Measurements from ENCODE around the gene FAM167B.
"Not testable (repeated sequence)": the region's sequence is repeated elsewhere in the genome, so short reads cannot be mapped to it uniquely, and the experiment has no call there.

FAM167B gene

DNA sequence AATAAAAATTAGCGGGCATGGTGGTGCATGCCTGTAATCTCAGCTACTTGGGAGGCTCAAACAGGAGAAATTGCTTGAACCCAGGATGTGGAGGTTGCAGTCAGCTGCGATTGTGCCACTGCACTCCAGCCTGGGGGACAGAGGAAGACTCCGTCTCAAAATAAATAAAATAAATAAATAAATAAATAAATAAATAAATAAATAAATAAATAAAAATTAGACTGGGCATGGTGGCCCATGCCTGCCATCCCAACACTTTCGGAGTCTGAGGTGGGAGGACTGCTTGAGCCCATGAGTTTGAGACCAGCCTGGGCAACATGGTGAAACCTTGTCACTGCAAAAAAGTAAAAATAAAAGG is 16.2 kb downstream of the FAM167B start:
- DNase-seq (ENCODE audit: low read depth): not testable (repeated sequence)

- no peak for DNase-seq (ENCODE audit: low read depth)
These were observed 16.7 kb downstream of the FAM167B start for GRCh38 chr1:32263744-32264143.

GRCh38 chr1:32265846-32266245 is 18.8 kb downstream of the FAM167B start:
- DNase-seq (ENCODE audit: low read depth): no peak

DNA sequence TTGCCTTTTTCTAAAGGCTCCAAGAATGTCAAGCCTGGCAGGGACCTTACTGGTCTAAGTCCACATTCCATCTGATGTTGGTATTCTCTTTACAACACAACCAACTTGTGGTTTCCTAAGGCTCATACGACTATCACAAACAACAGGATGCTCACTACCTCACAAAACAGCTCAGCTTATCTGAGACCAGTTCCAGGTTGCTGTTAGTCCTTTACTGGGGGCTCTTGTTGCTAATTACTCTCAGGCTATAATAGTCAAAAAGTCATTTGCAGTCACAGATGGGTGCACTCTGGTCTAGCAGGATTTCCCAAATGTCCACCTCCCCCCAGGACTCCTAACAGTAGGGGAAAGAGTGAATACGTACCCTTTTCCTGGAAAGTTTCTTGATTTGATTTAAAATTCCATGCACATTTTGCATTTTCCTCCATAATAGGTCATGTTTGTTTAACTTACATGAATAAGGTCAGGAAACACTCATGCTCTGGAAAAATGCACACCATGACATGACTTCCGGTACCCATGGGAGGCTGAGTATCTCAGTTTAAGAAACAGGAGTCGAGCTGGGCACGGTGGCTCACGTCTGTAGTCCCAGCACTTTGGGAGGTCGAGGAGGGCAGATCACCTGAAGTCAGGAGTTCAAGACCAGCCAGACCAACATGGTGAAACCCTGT is 20.0 kb downstream of the FAM167B start:
- peak; percentile 38 for DNase-seq (ENCODE audit: low read depth)

GRCh38 chr1:32269744-32270143 is 22.7 kb downstream of the FAM167B start:
- DNase-seq (ENCODE audit: low read depth): no peak

- no peak for DNase-seq (ENCODE audit: low read depth)
These were observed 25.8 kb downstream of the FAM167B start for GRCh38 chr1:32272557-32273390.

DNA sequence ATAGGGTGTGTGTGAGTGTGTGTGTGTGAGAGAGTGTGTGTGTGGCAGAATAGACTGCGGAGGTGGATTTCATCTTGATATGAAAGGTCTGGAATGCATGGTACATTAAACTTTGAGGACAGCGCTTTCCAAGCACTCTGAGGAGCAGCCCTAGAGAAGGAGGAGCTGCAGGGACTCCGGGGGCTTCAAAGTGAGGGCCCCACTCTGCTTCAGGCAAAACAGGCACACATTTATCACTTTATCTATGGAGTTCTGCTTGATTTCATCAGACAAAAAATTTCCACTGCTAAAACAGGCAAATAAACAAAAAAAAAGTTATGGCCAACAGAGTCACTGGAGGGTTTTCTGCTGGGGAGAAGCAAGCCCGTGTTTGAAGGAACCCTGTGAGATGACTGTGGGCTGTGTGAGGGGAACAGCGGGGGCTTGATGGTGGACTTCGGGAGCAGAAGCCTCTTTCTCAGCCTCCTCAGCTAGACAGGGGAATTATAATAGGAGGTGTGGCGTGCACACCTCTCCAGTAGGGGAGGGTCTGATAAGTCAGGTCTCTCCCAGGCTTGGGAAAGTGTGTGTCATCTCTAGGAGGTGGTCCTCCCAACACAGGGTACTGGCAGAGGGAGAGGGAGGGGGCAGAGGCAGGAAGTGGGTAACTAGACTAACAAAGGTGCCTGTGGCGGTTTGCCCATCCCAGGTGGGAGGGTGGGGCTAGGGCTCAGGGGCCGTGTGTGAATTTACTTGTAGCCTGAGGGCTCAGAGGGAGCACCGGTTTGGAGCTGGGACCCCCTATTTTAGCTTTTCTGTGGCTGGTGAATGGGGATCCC is 26.6 kb downstream of the FAM167B start:
- no peak for DNase-seq (ENCODE audit: low read depth)

GRCh38 chr1:32274646-32275340 is 27.8 kb downstream of the FAM167B start:
- no peak for DNase-seq (ENCODE audit: low read depth)

- no peak for DNase-seq (ENCODE audit: low read depth)
These were observed 28.4 kb downstream of the FAM167B start for GRCh38 chr1:32275424-32275823.

DNA sequence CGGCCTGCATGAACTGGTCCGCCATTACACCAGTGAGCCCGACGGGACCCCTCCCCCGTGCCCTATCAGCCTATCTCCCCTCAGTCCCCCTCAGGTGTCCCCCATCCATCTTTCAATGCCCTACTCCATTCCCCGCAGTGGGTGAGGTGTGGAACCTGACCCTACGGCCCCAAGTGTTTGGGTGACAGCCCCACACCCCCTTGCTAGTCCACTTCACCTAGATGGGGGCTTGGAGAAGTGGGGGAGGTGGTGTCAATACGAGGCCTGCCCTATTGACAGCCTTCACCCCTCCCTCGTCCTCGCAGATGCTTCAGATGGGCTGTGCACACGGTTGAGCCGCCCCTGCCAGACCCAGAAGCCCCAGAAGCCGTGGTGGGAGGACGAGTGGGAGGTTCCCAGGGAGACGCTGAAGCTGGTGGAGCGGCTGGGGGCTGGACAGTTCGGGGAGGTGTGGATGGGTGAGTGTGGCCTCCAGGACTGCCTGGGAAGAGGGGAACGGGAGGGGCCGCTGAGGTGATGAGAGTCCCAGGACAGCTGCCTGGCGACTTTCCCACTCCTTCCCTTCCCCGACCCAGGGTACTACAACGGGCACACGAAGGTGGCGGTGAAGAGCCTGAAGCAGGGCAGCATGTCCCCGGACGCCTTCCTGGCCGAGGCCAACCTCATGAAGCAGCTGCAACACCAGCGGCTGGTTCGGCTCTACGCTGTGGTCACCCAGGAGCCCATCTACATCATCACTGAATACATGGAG is 29.2 kb downstream of the FAM167B start:
- DNase-seq (ENCODE audit: low read depth): no peak

DNA sequence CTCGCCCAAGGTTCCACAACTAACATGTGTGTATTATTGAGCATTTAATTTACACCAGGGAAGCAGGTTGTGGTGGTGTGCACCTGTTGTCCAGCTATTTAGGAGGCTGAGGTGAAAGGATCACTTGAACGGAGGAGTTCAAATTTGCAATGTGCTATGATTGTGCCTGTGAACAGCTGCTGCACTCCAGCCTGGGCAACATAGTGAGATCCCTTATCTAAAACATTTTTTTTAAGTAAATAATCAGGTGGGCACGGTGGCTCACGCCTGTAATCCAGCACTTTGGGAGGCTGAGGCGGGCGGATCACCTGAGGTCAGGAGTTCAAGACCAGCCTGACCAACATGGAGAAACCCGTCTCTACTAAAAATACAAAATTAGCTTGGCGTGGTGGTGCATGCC is 37.8 kb downstream of the FAM167B start:
- DNase-seq (ENCODE audit: low read depth): not testable (repeated sequence)

DNA sequence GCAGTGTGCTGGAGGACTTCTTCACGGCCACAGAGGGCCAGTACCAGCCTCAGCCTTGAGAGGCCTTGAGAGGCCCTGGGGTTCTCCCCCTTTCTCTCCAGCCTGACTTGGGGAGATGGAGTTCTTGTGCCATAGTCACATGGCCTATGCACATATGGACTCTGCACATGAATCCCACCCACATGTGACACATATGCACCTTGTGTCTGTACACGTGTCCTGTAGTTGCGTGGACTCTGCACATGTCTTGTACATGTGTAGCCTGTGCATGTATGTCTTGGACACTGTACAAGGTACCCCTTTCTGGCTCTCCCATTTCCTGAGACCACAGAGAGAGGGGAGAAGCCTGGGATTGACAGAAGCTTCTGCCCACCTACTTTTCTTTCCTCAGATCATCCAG is 38.6 kb downstream of the FAM167B start:
- DNase-seq (ENCODE audit: low read depth): no peak

GRCh38 chr1:32286763-32287162 is 39.7 kb downstream of the FAM167B start:
- DNase-seq (ENCODE audit: low read depth): no peak

- DNase-seq (ENCODE audit: low read depth): no peak
These were observed 42.2 kb downstream of the FAM167B start for GRCh38 chr1:32289256-32289655.

DNA sequence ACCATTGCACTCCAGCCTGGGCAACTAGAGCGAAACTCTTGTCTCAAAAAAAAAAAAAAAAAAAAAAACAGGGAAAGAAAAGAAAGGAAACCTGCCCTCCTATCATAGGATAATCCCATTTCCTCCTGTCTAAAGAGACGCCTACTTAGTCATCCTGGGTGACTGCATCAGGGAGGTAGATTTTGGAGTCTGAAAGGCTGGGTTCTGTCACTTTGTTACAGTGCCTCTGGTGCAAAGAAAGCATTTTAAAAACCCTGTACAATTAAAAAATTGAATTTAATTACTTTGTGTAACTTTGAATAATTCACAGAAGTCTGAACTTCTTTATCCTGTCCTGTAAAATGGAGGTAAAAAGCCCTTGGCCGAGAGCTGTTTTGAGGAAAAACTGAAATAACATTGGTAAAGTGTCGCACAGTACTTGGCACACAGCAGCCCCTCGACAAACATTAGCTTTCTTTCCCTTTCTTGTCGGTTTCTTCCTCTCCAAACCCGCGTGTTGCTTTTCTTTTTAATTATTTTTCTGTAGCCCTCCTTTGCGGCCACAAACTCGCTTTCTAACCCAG is 44.2 kb downstream of the FAM167B start:
- no peak for DNase-seq (ENCODE audit: low read depth)

DNA sequence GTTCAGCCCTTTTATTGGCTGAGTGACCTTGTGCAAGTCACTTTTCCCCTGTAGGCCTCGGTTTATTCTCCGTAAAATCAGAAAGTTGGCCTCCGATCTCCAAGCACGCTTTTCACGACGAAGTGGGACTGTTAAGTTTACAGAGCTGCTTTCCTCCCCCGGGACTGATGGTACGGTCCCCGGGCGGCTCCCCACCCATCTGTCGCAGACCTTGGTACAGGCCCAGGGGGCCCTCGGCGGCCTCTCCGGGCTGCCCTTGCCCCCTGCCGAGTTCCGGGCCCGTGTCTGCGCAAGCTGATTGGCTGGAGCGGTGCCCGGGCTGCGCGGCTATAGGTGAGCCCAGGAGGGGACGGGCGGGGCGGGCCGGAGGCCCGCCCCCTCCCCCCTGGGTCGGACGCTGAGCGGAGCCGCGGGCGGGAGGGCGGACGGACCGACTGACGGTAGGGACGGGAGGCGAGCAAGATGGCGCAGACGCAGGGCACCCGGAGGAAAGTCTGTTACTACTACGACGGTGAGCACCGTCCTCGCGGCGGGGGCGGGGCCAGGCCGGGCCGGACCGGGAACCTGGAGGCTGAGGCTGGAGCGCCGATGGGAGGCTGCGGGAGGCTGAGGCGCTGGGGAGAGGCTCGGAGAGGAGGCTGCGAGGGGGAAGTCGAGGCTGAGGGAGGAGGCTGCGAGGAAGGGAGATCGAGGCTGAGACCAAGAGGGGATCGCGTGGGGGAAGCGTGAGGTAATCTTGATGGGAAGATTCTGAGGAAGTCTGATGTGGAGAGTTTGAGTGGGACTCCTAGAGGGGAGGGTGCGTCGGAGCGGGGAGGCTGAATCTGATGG is 44.9 kb downstream of the FAM167B start, which contains the start of gene HDAC1:
HDAC1 (plus strand) TSS at position 376 of the 831 bp plus-strand sequence; CDS start at position 463, 87 bp downstream.
- peak; percentile 50 for DNase-seq (ENCODE audit: low read depth)

- DNase-seq (ENCODE audit: low read depth): not testable (repeated sequence)
These were observed 51.2 kb downstream of the FAM167B start for GRCh38 chr1:32298211-32298610.

All from stromal cell of bone marrow (primary cell).